HL-60 (cell line): ENCODE measurements around the gene OR10H5.

Experiments used
- CTCF ChIP-seq: IDR thresholded peaks from one replicate; pipeline ENCODE4 v1.5.1; 2011; ENCODE audit warnings: low read length, control low read depth, inconsistent platforms; ENCODE audit not compliant: insufficient read depth
- POLR2AphosphoS5 ChIP-seq: IDR thresholded peaks from 2 replicates; pipeline ENCODE4 v1.6.1; 2012; ENCODE audit warnings: low read depth
- REST ChIP-seq: IDR thresholded peaks from 2 replicates; pipeline ENCODE4 v1.6.1; 2012; ENCODE audit warnings: low read depth; ENCODE audit not compliant: insufficient replicate concordance
- SPI1 ChIP-seq: IDR thresholded peaks from 2 replicates; pipeline ENCODE4 v1.6.1; 2012; ENCODE audit warnings: low read depth, mild to moderate bottlenecking, borderline replicate concordance

- TF ChIP-seq CTCF (no peak), SPI1 (no peak), POLR2AphosphoS5 (no peak), REST (no peak)
Observed at GRCh38 chr19:15788594-15789270, 1.3 kb downstream of the OR10H5 start.
